Urothelium cell line (cell line): ENCODE measurements around the gene PALS2.

Experiments
- DNase-seq: peaks from one replicate; pipeline ENCODE4 v3.0.0; 2011; ENCODE audit warnings: low spot score, mixed read lengths
- FAIRE-seq: peaks from 2 replicates; lab custom pipeline; 2011; peaks lifted over from hg19 to GRCh38; lab: Jason Lieb, UNC

Gene PALS2

GRCh38 chr7:24582166-24582565 is 8.9 kb downstream of the PALS2 start:
- FAIRE-seq (no peak), DNase-seq (no peak)

- FAIRE-seq (no peak), DNase-seq (no peak)
These were observed 14.6 kb downstream of the PALS2 start for GRCh38 chr7:24587853-24588252.

GRCh38 chr7:24591152-24591551 is 17.9 kb downstream of the PALS2 start:
- no peak for FAIRE-seq
- DNase-seq = no peak

- no peak for FAIRE-seq
- DNase-seq = no peak
These were observed 22.6 kb downstream of the PALS2 start for GRCh38 chr7:24595671-24596418.

- FAIRE-seq (no peak), DNase-seq (no peak)
These were observed 23.8 kb downstream of the PALS2 start for GRCh38 chr7:24597014-24597413.

GRCh38 chr7:24601600-24601999 is 28.3 kb downstream of the PALS2 start:
- DNase-seq (no peak), FAIRE-seq (no peak)

- DNase-seq = no peak
- no peak for FAIRE-seq
These were observed 29.7 kb downstream of the PALS2 start for GRCh38 chr7:24602860-24603456.

- FAIRE-seq = no peak
- DNase-seq = no peak
These were observed 31.4 kb downstream of the PALS2 start for GRCh38 chr7:24604630-24605029.

- FAIRE-seq (no peak), DNase-seq (no peak)
These were observed 35.3 kb downstream of the PALS2 start for GRCh38 chr7:24608504-24608903.

- FAIRE-seq (no peak), DNase-seq (no peak)
These were observed 35.8 kb downstream of the PALS2 start for GRCh38 chr7:24609059-24609458.

GRCh38 chr7:24609570-24609969 is 36.3 kb downstream of the PALS2 start:
- FAIRE-seq (no peak), DNase-seq (no peak)

GRCh38 chr7:24611130-24611529 is 37.9 kb downstream of the PALS2 start:
- FAIRE-seq (no peak), DNase-seq (no peak)

GRCh38 chr7:24617957-24618616 is 44.8 kb downstream of the PALS2 start:
- FAIRE-seq = no peak

GRCh38 chr7:24619978-24620377 is 46.7 kb downstream of the PALS2 start:
- FAIRE-seq = no peak
- no peak for DNase-seq

More at GRCh38 chr7:24617957-24618616, 44.8 kb downstream of the PALS2 start:
- DNase-seq = no peak

- no peak for DNase-seq
- FAIRE-seq = no peak
These were observed 49.5 kb downstream of the PALS2 start for GRCh38 chr7:24622646-24623182.
